Glutamatergic neuron (in vitro differentiated cells): ENCODE measurements around the gene NTSR2. TPM values are rescaled to one million over a fixed set of nuclear protein-coding genes. Genes with fewer than 3 reads are reported as not detected.

Experiments used
- DNase-seq: peaks from one replicate; pipeline ENCODE4 v3.0.0; 2022
- H3K27ac Mint-ChIP-seq: one replicate; pipeline ENCODE4 v1.8.0; 2020; ENCODE audit warnings: mild to moderate bottlenecking, mixed read lengths, inconsistent platforms; ENCODE audit not compliant: unreplicated experiment
- H3K27me3 Mint-ChIP-seq: one replicate; pipeline ENCODE4 v1.8.0; 2020; ENCODE audit warnings: mild to moderate bottlenecking, moderate library complexity, mixed read lengths, inconsistent platforms; ENCODE audit not compliant: unreplicated experiment
- H3K36me3 Mint-ChIP-seq: one replicate; pipeline ENCODE4 v1.8.0; 2020; ENCODE audit warnings: mild to moderate bottlenecking, mixed read lengths, inconsistent platforms; ENCODE audit not compliant: unreplicated experiment
- H3K4me1 Mint-ChIP-seq: one replicate; pipeline ENCODE4 v1.8.0; 2020; ENCODE audit warnings: mild to moderate bottlenecking, low read depth, mixed read lengths, inconsistent platforms; ENCODE audit not compliant: unreplicated experiment
- H3K4me3 Mint-ChIP-seq: one replicate; pipeline ENCODE4 v1.8.0; 2020; ENCODE audit warnings: mild to moderate bottlenecking, mixed read lengths, inconsistent platforms; ENCODE audit not compliant: unreplicated experiment
- H3K9me3 Mint-ChIP-seq: one replicate; pipeline ENCODE4 v1.8.0; 2020; ENCODE audit warnings: mild to moderate bottlenecking, moderate library complexity, mixed read lengths, inconsistent platforms; ENCODE audit not compliant: unreplicated experiment
- total RNA-seq: library from RNA; stranded (reverse); fragmentation: NEBNext Ultra II Directional; extraction: Animal tissue kit (Norgen Biotek cat#: 25700); gene quantifications from one replicate; pipeline ENCODE4 v1.2.1, GENCODE V29; 2021; ENCODE audit not compliant: unreplicated experiment
- TF ChIP-seq, protein P1 (sequence below): fragments of 200-600 bp; sonication (generic); IDR thresholded peaks from one replicate; pipeline ENCODE4 v1.5.0; 2021; ENCODE audit not compliant: partially characterized antibody, unreplicated experiment

Gene NTSR2
- total RNA-seq, 1 donor from 2014 or later, result not detected

DNA sequence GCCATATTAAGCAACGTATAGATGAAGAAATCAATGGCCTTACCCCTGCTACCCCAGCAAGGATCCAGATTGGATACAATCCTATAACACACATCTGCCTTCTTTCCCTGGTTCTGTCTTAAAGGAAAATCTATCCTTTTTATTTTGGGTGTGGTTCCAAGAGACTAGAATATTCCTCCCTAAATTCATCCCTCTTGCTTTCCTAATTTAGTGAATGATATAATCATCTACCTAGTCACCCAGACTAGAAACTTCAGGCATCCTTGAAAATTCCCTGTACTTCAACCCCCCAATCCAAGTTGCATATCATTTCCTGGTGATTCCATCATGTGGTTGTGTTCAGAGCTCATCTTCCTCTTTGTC is 41.3 kb upstream of the NTSR2 start:
- peaks cover 7% of the 10 kb centered on the region for H3K27me3 Mint-ChIP-seq
- DNase-seq, result no peak
- TF ChIP-seq, protein P1, sequence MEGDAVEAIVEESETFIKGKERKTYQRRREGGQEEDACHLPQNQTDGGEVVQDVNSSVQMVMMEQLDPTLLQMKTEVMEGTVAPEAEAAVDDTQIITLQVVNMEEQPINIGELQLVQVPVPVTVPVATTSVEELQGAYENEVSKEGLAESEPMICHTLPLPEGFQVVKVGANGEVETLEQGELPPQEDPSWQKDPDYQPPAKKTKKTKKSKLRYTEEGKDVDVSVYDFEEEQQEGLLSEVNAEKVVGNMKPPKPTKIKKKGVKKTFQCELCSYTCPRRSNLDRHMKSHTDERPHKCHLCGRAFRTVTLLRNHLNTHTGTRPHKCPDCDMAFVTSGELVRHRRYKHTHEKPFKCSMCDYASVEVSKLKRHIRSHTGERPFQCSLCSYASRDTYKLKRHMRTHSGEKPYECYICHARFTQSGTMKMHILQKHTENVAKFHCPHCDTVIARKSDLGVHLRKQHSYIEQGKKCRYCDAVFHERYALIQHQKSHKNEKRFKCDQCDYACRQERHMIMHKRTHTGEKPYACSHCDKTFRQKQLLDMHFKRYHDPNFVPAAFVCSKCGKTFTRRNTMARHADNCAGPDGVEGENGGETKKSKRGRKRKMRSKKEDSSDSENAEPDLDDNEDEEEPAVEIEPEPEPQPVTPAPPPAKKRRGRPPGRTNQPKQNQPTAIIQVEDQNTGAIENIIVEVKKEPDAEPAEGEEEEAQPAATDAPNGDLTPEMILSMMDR, result no peak
- H3K27ac Mint-ChIP-seq, result no peak overlapping the region
- peaks cover 8% of the 10 kb centered on the region for H3K36me3 Mint-ChIP-seq
- peaks cover 7% of the 10 kb centered on the region for H3K9me3 Mint-ChIP-seq
- no peaks in the 10 kb centered on the region for H3K4me1 Mint-ChIP-seq
- H3K4me3 Mint-ChIP-seq, result no peak overlapping the region

DNA sequence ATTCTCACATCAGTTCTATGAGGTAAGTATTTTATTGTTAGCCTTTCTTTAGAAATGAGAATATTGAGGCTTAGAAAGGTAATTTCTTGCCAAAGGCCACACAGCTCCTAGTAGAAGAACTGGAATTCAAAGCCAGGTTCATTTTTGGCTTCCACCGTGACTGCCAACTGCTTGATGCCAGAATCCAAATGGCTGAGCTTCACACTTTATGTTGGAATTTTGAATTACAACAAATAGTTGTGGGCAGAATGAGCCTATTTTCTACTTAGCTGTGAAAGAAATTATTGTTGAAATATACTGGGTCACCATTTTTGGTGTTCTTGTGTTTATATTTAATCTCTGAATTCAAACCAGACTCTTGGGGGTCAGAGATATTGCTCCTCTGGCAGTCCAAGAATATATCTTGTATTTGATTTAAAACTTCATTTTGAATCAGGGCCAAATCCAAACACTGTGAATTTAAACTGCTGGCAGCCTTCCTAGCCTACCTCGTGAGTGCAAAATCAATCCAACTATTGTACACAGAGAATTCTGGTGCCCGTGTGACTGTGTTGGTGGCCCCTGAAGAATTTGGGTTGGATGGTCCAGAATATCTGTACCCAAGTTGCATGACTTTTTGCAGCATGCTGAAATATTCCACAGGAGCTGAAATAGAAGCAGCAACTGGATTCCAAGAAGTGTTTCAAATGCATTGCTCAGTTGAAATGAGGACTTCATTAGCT is 40.8 kb upstream of the NTSR2 start:
- H3K9me3 Mint-ChIP-seq, result peaks cover 7% of the 10 kb centered on the region
- H3K27ac Mint-ChIP-seq, result no peak overlapping the region
- H3K4me1 Mint-ChIP-seq, result no peaks in the 10 kb centered on the region
- H3K36me3 Mint-ChIP-seq, result peaks cover 13% of the 10 kb centered on the region
- TF ChIP-seq, protein P1, result no peak
- H3K4me3 Mint-ChIP-seq, result no peak overlapping the region
- no peak for DNase-seq
- H3K27me3 Mint-ChIP-seq, result peaks cover 7% of the 10 kb centered on the region

DNA sequence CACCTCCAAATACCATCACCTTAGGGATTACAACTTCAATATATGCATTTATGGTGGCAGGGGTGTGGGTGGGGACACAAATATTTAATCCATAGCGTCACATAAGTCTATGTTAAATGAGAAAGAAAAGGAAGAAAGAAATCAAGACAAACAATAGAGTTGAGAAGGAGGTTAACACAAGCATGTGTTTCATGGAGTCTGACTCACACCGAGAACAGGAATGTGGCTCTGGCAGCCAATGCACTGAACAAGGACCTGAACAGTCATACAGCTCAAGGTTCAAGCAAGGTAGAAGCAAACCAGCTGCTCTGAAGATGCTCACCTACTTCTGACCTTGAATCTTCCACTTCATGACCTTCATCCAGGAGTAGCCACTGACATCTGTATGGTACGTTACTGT is 40.2 kb upstream of the NTSR2 start:
- H3K27me3 Mint-ChIP-seq, result peaks cover 7% of the 10 kb centered on the region
- H3K27ac Mint-ChIP-seq, result no peak overlapping the region
- H3K4me3 Mint-ChIP-seq, result no peak overlapping the region
- TF ChIP-seq, protein P1, result no peak
- H3K4me1 Mint-ChIP-seq, result no peaks in the 10 kb centered on the region
- H3K36me3 Mint-ChIP-seq, result peaks cover 19% of the 10 kb centered on the region
- no peak for DNase-seq
- H3K9me3 Mint-ChIP-seq, result peaks cover 7% of the 10 kb centered on the region

DNA sequence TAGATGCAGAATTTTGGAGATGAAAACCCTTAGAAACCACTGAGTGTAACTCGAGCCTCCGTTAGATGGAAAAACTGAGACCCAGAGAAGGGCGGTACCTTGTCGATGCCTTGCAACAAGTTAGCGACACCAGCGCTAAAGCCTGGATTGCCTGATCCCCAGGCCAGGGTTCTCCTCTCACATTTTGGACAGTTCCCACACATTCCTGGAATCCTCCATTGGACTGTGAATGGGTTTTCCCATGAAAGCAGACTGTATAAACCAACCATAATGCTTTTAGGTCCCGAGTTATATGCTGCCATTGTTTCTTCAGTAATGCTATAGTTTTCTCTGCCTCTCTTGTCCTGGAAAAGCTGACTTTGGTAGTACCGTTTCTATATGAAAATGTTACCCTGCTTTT is 39.3 kb upstream of the NTSR2 start:
- TF ChIP-seq, protein P1, result no peak
- Mint-ChIP-seq H3K4me3 (no peak overlapping the region), H3K4me1 (no peaks in the 10 kb centered on the region), H3K27ac (no peak overlapping the region), H3K36me3 (peaks cover 20% of the 10 kb centered on the region), H3K27me3 (peaks cover 5% of the 10 kb centered on the region), H3K9me3 (peaks cover 3% of the 10 kb centered on the region)
- no peak for DNase-seq

DNA sequence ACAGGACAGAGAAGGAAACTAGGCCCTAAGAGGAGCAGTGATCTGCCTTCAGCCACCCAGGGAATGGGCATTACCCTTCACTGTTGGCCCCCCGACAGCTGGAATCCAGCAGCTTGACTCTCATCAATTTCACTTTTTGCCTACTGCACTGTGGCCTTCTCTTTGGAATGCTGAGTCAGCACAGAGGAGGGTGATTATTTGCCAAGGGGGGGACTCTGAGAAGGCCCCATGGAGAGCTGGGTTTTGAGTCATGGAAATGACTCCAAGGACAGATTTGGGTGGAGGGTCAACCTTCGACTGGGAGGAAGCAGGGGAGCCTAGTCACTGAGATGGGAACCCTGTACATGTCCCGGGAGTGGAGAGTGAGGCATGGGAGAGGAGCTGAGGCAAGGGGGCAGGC is 38.1 kb upstream of the NTSR2 start:
- no peak overlapping the region for H3K27ac Mint-ChIP-seq
- peaks cover 5% of the 10 kb centered on the region for H3K27me3 Mint-ChIP-seq
- DNase-seq, result no peak
- H3K4me3 Mint-ChIP-seq, result no peak overlapping the region
- H3K36me3 Mint-ChIP-seq, result peaks cover 20% of the 10 kb centered on the region
- no peaks in the 10 kb centered on the region for H3K4me1 Mint-ChIP-seq
- peaks cover 3% of the 10 kb centered on the region for H3K9me3 Mint-ChIP-seq
- TF ChIP-seq, protein P1, result no peak
